Measurements from ENCODE around the gene RABL3. TPM values are rescaled to one million over a fixed set of nuclear protein-coding genes. Genes with fewer than 3 reads are reported as not detected.

Gene RABL3
- total and polyA plus RNA-seq, 2 of the 4 experiments (the other 2 are of a cell fraction) = 5.3 to 17.0 TPM

- Histone ChIP-seq H3K9ac (ENCODE audit: low read depth, low read length) (no peak overlapping the region), H4K5ac (ENCODE audit: low read depth, low read length) (no peak overlapping the region), H3K18ac (ENCODE audit: low read depth, low read length) (no peak overlapping the region), H2BK120ac (ENCODE audit: low read depth, low read length) (no peak overlapping the region), H4K8ac (ENCODE audit: low read depth in 2 of 2, low read length in 2 of 2) (no peak overlapping the region), H3K4me3 (ENCODE audit: insufficient read depth, low read depth, low read length) (no peak overlapping the region), H3K36me3 (ENCODE audit: control insufficient read depth, insufficient read depth, low read length) (no peaks in the 10 kb centered on the region), H2AFZ (replicated peaks; ENCODE audit: low read length, poor library complexity) (no peak overlapping the region), H4K91ac (ENCODE audit: insufficient read depth, low read depth, low read length) (no peak overlapping the region), H3K4me1 (ENCODE audit: control insufficient read depth, insufficient read depth, low read length) (no peaks in the 10 kb centered on the region), H4K20me1 (ENCODE audit: insufficient read depth, low read length) (no peaks in the 10 kb centered on the region), H3K56ac (ENCODE audit: extremely low read depth, insufficient read depth, low read length) (no peak overlapping the region), H2AK9ac (replicated peaks; ENCODE audit: low read depth, low read length, poor library complexity) (no peak overlapping the region), H2BK5ac (ENCODE audit: low read depth, low read length, poor library complexity, severe bottlenecking) (no peak overlapping the region), H3K14ac (replicated peaks; ENCODE audit: low read depth, low read length) (no peak overlapping the region), H3K4ac (ENCODE audit: low read depth, low read length) (no peak overlapping the region), H3K23ac (ENCODE audit: low read depth, low read length) (no peak overlapping the region), H3K27me3 (ENCODE audit: control insufficient read depth, insufficient read depth, low read length) (no peaks in the 10 kb centered on the region), H3K27ac (ENCODE audit: insufficient read depth, low read length) (no peak overlapping the region), H2BK20ac (ENCODE audit: low read depth, low read length) (no peak overlapping the region), H3K79me1 (ENCODE audit: low read depth in 1 of 2, low read length in 2 of 2) (peaks cover 8 to 10% of the 10 kb centered on the region in 2 experiments; a peak in 2 of 4 replicates), H2AK5ac (ENCODE audit: low read depth, low read length) (no peak overlapping the region), H3K9me1 (ENCODE audit: insufficient read depth, low read length) (no peaks in the 10 kb centered on the region), H3K4me2 (ENCODE audit: low read depth, low read length) (no peak overlapping the region), H2BK15ac (ENCODE audit: low read depth, low read length) (no peak overlapping the region), H3K9me3 (ENCODE audit: control insufficient read depth, insufficient read depth, low read length) (no peaks in the 10 kb centered on the region)
- ATAC-seq (ENCODE audit: low read depth) (no peak), DNase-seq (no peak)
- intact Hi-C loops (cut with micrococcal nuclease) = no loop called here
- TF ChIP-seq MAZ (IDR thresholded peaks at IDR 0.05; ENCODE audit: borderline replicate concordance, low read depth, low read length) = no peak
- no peak for TF ChIP-seq SMC3 (IDR thresholded peaks at IDR 0.05; ENCODE audit: low read depth, low read length)
- TF ChIP-seq FOS (IDR thresholded peaks at IDR 0.05; ENCODE audit: low read depth, low read length) = no peak
- no peak for TF ChIP-seq CHD1 (IDR thresholded peaks at IDR 0.05; ENCODE audit: low read depth, low read length)
- no peak for TF ChIP-seq MAFK (IDR thresholded peaks at IDR 0.05; ENCODE audit: low read depth, low read length)
- no peak for TF ChIP-seq RFX5 (IDR thresholded peaks at IDR 0.05; ENCODE audit: low read depth, low read length)
- no peak for TF ChIP-seq RCOR1 (IDR thresholded peaks at IDR 0.05; ENCODE audit: insufficient replicate concordance, low read length)
- no peak for TF ChIP-seq CTCF (conservative IDR thresholded peaks at IDR 0.05; ENCODE audit: low read depth, low read length)
- no peak for TF ChIP-seq NFE2L2 (IDR thresholded peaks at IDR 0.05; ENCODE audit: low read depth, low read length)
- TF ChIP-seq, protein P1, sequence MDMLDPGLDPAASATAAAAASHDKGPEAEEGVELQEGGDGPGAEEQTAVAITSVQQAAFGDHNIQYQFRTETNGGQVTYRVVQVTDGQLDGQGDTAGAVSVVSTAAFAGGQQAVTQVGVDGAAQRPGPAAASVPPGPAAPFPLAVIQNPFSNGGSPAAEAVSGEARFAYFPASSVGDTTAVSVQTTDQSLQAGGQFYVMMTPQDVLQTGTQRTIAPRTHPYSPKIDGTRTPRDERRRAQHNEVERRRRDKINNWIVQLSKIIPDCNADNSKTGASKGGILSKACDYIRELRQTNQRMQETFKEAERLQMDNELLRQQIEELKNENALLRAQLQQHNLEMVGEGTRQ (IDR thresholded peaks at IDR 0.05; ENCODE audit: low read depth, low read length) = no peak
- TF ChIP-seq POLR2A (IDR thresholded peaks at IDR 0.05; ENCODE audit: low read depth, low read length) = no peak
- no peak for TF ChIP-seq ELK1 (IDR thresholded peaks at IDR 0.05; ENCODE audit: borderline replicate concordance, low read depth, low read length)
- TF ChIP-seq BHLHE40 (IDR thresholded peaks at IDR 0.05; ENCODE audit: low read depth, low read length) = no peak
- TF ChIP-seq MXI1 (IDR thresholded peaks at IDR 0.05; ENCODE audit: borderline replicate concordance, low read depth, low read length) = no peak
- no peak for TF ChIP-seq CEBPB (IDR thresholded peaks at IDR 0.05; ENCODE audit: low read depth, low read length)
- TF ChIP-seq RAD21 (IDR thresholded peaks at IDR 0.05; ENCODE audit: low read length) = no peak
- POLR2A ChIA-PET (ENCODE audit: unreplicated experiment) = interaction anchor here (0.6 kb wide), 1 partner anchor 28 kb away, joined by 11 read pairs; no protein-coding TSS in a partner anchor
- no TSS peak for BruUV-seq (replicated peaks)
- CTCF ChIA-PET = no interaction called here
- in situ Hi-C loops (cut with MboI; ENCODE audit: low sequenced_read_pairs) = no loop called here
- dilution Hi-C loops (cut with HindIII; ENCODE audit: low sequenced_read_pairs, unreplicated experiment) = no loop called here
Measured at GRCh38 chr3:120713262-120713661, 29.1 kb downstream of the RABL3 start.
